WTC11 (cell line): ENCODE measurements around the gene SGSM2. TPM values are rescaled to one million over a fixed set of nuclear protein-coding genes. Genes with fewer than 3 reads are reported as not detected.
A peak's percentile ranks its signal among the peaks of the same experiment; 100 is the strongest.

Experiments used
- ATAC-seq: fragments of 200-7000 bp; cut with Tn5 transposase; 2 replicates; pipeline ENCODE4 v1.10.0; 2021; ENCODE audit warnings: mild to moderate bottlenecking, moderate library complexity
- CTCF ChIA-PET: fragments of 300-600 bp; sonication (Branson Sonifier 250); formaldehyde crosslinking; loops from one replicate; lab custom pipeline; 2021; ENCODE audit warnings: antibody characterized with exemption; lab: Charles Lee
- POLR2A ChIA-PET: fragments of 350-600 bp; sonication (Branson Sonifier 250); formaldehyde crosslinking; loops from one replicate; lab custom pipeline; 2021; ENCODE audit warnings: antibody characterized with exemption; lab: Charles Lee
- DNase-seq: peaks from one replicate; pipeline ENCODE4 v3.0.0; 2021; ENCODE audit warnings: low spot score
- H3K27ac Mint-ChIP-seq: 2 replicates; pipeline ENCODE4 v1.8.0; 2021; ENCODE audit warnings: mixed read lengths
- H3K27me3 Mint-ChIP-seq: 2 replicates; pipeline ENCODE4 v1.8.0; 2021; ENCODE audit warnings: low read depth, mild to moderate bottlenecking, moderate library complexity, mixed read lengths
- H3K36me3 Mint-ChIP-seq: 2 replicates; pipeline ENCODE4 v1.8.0; 2021; ENCODE audit warnings: mixed read lengths
- H3K4me1 Mint-ChIP-seq: 2 replicates; pipeline ENCODE4 v1.8.0; 2022; ENCODE audit warnings: mixed read lengths
- H3K4me3 Mint-ChIP-seq: 2 replicates; pipeline ENCODE4 v1.8.0; 2021; ENCODE audit warnings: mild to moderate bottlenecking, moderate library complexity, mixed read lengths
- H3K9me3 Mint-ChIP-seq: 2 replicates; pipeline ENCODE4 v1.8.0; 2021; ENCODE audit warnings: mixed read lengths
- CDX4 ChIP-seq: fragments of 250-450 bp; sonication (Bioruptor Pico); IDR thresholded peaks from 2 replicates; pipeline ENCODE4 v1.9.0; 2021; ENCODE audit warnings: moderate library complexity, mild to moderate bottlenecking, inconsistent platforms, borderline replicate concordance
- CTCF ChIP-seq: fragments of 200-600 bp; IDR thresholded peaks from 2 replicates; pipeline ENCODE4 v1.8.0; 2022; ENCODE audit warnings: antibody characterized with exemption
- ELF4 ChIP-seq: sonication (generic); formaldehyde crosslinking; IDR thresholded peaks from 2 replicates; pipeline ENCODE4 v1.8.1; 2022; ENCODE audit warnings: low read depth, mild to moderate bottlenecking, moderate library complexity, missing genetic modification reagents
- ERG ChIP-seq: fragments of 250-450 bp; sonication (Bioruptor Pico); IDR thresholded peaks from 2 replicates; pipeline ENCODE4 v1.8.0; 2021; ENCODE audit warnings: mild to moderate bottlenecking
- ESRRA ChIP-seq: sonication (generic); formaldehyde crosslinking; IDR thresholded peaks from 2 replicates; pipeline ENCODE4 v1.8.1; 2022; ENCODE audit warnings: mild to moderate bottlenecking, missing genetic modification reagents, borderline replicate concordance
- GTF2I ChIP-seq: fragments of 250-450 bp; sonication (Bioruptor Pico); conservative IDR thresholded peaks from 2 replicates; pipeline ENCODE4 v1.4.0; 2021; ENCODE audit warnings: mild to moderate bottlenecking
- IRF1 ChIP-seq: sonication (generic); formaldehyde crosslinking; IDR thresholded peaks from 2 replicates; pipeline ENCODE4 v1.8.0; 2023; ENCODE audit warnings: missing genetic modification reagents
- NR3C1 ChIP-seq: sonication (generic); formaldehyde crosslinking; conservative IDR thresholded peaks from 2 replicates; pipeline ENCODE4 v1.8.1; 2023; ENCODE audit warnings: low read depth, mild to moderate bottlenecking, missing genetic modification reagents
- RELA ChIP-seq: sonication (generic); formaldehyde crosslinking; IDR thresholded peaks from 2 replicates; pipeline ENCODE4 v1.8.1; 2022; ENCODE audit warnings: missing genetic modification reagents, mild to moderate bottlenecking, borderline replicate concordance
- SOX15 ChIP-seq: fragments of 250-450 bp; sonication (Bioruptor Pico); IDR thresholded peaks from 2 replicates; pipeline ENCODE4 v1.9.0; 2021; ENCODE audit warnings: mild to moderate bottlenecking
- TEAD1 ChIP-seq: sonication (generic); formaldehyde crosslinking; IDR thresholded peaks from 2 replicates; pipeline ENCODE4 v1.8.0; 2022; ENCODE audit warnings: mild to moderate bottlenecking, missing genetic modification reagents
- TEAD4 ChIP-seq: sonication (generic); formaldehyde crosslinking; IDR thresholded peaks from 2 replicates; pipeline ENCODE4 v1.8.0; 2022; ENCODE audit warnings: mild to moderate bottlenecking, missing genetic modification reagents
- USF2 ChIP-seq: sonication (generic); formaldehyde crosslinking; IDR thresholded peaks from 2 replicates; pipeline ENCODE4 v1.8.1; 2023; ENCODE audit warnings: mild to moderate bottlenecking, missing genetic modification reagents, moderate library complexity
- ZNF121 ChIP-seq: sonication (generic); formaldehyde crosslinking; IDR thresholded peaks from 2 replicates; pipeline ENCODE4 v1.8.0; 2023; ENCODE audit warnings: missing genetic modification reagents
- ZNF219 ChIP-seq: sonication (generic); formaldehyde crosslinking; IDR thresholded peaks from 2 replicates; pipeline ENCODE4 v1.8.0; 2023; ENCODE audit warnings: missing genetic modification reagents, mild to moderate bottlenecking, borderline replicate concordance
- total RNA-seq: library from RNA; stranded (reverse); gene quantifications from 3 replicates; pipeline ENCODE4 v1.2.3, GENCODE V29; 2021
- TF ChIP-seq, protein P1 (sequence below): sonication (generic); formaldehyde crosslinking; IDR thresholded peaks from 2 replicates; pipeline ENCODE4 v1.8.0; 2022; ENCODE audit warnings: mild to moderate bottlenecking, missing genetic modification reagents
- TF ChIP-seq, protein P2 (sequence below): sonication (generic); formaldehyde crosslinking; IDR thresholded peaks from 2 replicates; pipeline ENCODE4 v1.8.1; 2022; ENCODE audit warnings: low read depth, missing genetic modification reagents, borderline replicate concordance
- TF ChIP-seq, protein P3 (sequence below): sonication (generic); formaldehyde crosslinking; IDR thresholded peaks from 2 replicates; pipeline ENCODE4 v1.8.0; 2022; ENCODE audit warnings: missing genetic modification reagents
- TF ChIP-seq, protein P4 (sequence below): sonication (generic); formaldehyde crosslinking; IDR thresholded peaks from 2 replicates; pipeline ENCODE4 v1.8.0; 2022; ENCODE audit warnings: mild to moderate bottlenecking, missing genetic modification reagents

Gene SGSM2
- total RNA-seq, 1 experiment from 2014 or later, result 50.3 TPM

GRCh38 chr17:2338315-2338657, 985 bp downstream of the SGSM2 start:
- Mint-ChIP-seq H3K9me3 (no peaks in the 10 kb centered on the region), H3K4me3 (peak overlapping the region; percentile 77), H3K27ac (peak overlapping the region; percentile 70), H3K36me3 (peaks cover 9% of the 10 kb centered on the region), H3K4me1 (peaks cover 4% of the 10 kb centered on the region), H3K27me3 (no peaks in the 10 kb centered on the region)
- ChIA-PET POLR2A (interaction anchor here (1.1 to 3.1 kb wide), 4 partner anchors 9 to 61 kb away, joined by 6 to 38 read pairs (median 6); partner anchors contain the start of genes SMG6 and SRR), CTCF (interaction anchor here (1.0 to 5.0 kb wide), 11 partner anchors 10 to 283 kb away, joined by 3 to 119 read pairs (median 17); partner anchors contain the start of genes HIC1, SMG6 and SRR)
- DNase-seq, result no peak
- peak; percentile 9 for ATAC-seq
- TF ChIP-seq IRF1, result no peak
- TF ChIP-seq, protein P1, sequence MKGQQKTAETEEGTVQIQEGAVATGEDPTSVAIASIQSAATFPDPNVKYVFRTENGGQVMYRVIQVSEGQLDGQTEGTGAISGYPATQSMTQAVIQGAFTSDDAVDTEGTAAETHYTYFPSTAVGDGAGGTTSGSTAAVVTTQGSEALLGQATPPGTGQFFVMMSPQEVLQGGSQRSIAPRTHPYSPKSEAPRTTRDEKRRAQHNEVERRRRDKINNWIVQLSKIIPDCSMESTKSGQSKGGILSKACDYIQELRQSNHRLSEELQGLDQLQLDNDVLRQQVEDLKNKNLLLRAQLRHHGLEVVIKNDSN, result no peak
- TF ChIP-seq ERG, result no peak
- TF ChIP-seq ELF4 (CRISPR knock-in tag), result no peak
- TF ChIP-seq, protein P2, sequence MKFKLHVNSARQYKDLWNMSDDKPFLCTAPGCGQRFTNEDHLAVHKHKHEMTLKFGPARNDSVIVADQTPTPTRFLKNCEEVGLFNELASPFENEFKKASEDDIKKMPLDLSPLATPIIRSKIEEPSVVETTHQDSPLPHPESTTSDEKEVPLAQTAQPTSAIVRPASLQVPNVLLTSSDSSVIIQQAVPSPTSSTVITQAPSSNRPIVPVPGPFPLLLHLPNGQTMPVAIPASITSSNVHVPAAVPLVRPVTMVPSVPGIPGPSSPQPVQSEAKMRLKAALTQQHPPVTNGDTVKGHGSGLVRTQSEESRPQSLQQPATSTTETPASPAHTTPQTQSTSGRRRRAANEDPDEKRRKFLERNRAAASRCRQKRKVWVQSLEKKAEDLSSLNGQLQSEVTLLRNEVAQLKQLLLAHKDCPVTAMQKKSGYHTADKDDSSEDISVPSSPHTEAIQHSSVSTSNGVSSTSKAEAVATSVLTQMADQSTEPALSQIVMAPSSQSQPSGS (CRISPR knock-in tag), result no peak
- TF ChIP-seq, protein P3, sequence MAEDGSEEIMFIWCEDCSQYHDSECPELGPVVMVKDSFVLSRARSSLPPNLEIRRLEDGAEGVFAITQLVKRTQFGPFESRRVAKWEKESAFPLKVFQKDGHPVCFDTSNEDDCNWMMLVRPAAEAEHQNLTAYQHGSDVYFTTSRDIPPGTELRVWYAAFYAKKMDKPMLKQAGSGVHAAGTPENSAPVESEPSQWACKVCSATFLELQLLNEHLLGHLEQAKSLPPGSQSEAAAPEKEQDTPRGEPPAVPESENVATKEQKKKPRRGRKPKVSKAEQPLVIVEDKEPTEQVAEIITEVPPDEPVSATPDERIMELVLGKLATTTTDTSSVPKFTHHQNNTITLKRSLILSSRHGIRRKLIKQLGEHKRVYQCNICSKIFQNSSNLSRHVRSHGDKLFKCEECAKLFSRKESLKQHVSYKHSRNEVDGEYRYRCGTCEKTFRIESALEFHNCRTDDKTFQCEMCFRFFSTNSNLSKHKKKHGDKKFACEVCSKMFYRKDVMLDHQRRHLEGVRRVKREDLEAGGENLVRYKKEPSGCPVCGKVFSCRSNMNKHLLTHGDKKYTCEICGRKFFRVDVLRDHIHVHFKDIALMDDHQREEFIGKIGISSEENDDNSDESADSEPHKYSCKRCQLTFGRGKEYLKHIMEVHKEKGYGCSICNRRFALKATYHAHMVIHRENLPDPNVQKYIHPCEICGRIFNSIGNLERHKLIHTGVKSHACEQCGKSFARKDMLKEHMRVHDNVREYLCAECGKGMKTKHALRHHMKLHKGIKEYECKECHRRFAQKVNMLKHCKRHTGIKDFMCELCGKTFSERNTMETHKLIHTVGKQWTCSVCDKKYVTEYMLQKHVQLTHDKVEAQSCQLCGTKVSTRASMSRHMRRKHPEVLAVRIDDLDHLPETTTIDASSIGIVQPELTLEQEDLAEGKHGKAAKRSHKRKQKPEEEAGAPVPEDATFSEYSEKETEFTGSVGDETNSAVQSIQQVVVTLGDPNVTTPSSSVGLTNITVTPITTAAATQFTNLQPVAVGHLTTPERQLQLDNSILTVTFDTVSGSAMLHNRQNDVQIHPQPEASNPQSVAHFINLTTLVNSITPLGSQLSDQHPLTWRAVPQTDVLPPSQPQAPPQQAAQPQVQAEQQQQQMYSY, result no peak
- no peak for TF ChIP-seq SOX15 (CRISPR knock-in tag)
- no peak for TF ChIP-seq NR3C1 (CRISPR knock-in tag)
- TF ChIP-seq, protein P4, sequence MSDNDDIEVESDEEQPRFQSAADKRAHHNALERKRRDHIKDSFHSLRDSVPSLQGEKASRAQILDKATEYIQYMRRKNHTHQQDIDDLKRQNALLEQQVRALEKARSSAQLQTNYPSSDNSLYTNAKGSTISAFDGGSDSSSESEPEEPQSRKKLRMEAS, result no peak
- TF ChIP-seq TEAD4, result no peak
- no peak for TF ChIP-seq CDX4 (CRISPR knock-in tag)
- TF ChIP-seq TEAD1 (CRISPR knock-in tag), result no peak
- no peak for TF ChIP-seq USF2
- TF ChIP-seq ESRRA (CRISPR knock-in tag), result no peak
- TF ChIP-seq RELA (CRISPR knock-in tag), result no peak
- no peak for TF ChIP-seq CTCF
- TF ChIP-seq ZNF121 (CRISPR knock-in tag), result no peak
- no peak for TF ChIP-seq ZNF219 (CRISPR knock-in tag)
- TF ChIP-seq GTF2I, result no peak
- TF ChIP-seq, all 79 proteins: peak for 0
